MCF 10A (cell line): Measurements from ENCODE around the gene CFAP100. TPM values are rescaled to one million over a fixed set of nuclear protein-coding genes. Genes with fewer than 3 reads are reported as not detected.

Experiments used
- BruUV-seq: library from RNA; stranded (reverse); fragments of 400-500 nt; replicated peaks from 2 replicates; lab custom pipeline; 2021; lab: Mats Ljungman, UMichigan
- CTCF ChIA-PET: fragments of 300-600 bp; sonication (Branson Sonifier 250); formaldehyde crosslinking; extraction: SDS; loops from one replicate; lab custom pipeline; 2021; ENCODE audit warnings: antibody characterized with exemption, inconsistent platforms; lab: Yijun Ruan, JAX
- POLR2A ChIA-PET: fragments of 300-600, 350-650 bp; sonication (Branson Sonifier 250); formaldehyde crosslinking; extraction: SDS; loops from one replicate; lab custom pipeline; 2020; ENCODE audit warnings: antibody characterized with exemption, inconsistent platforms; lab: Yijun Ruan, JAX
- DNase-seq: peaks from one replicate; pipeline ENCODE4 v3.0.0-alpha.2; 2018; ENCODE audit not compliant: unreplicated experiment
- H3K27ac Mint-ChIP-seq: one replicate; pipeline ENCODE4 v1.8.0; 2022; ENCODE audit warnings: mild to moderate bottlenecking, low read depth, mixed read lengths; ENCODE audit not compliant: unreplicated experiment
- H3K27me3 Mint-ChIP-seq: one replicate; pipeline ENCODE4 v1.8.0; 2022; ENCODE audit warnings: mixed read lengths; ENCODE audit not compliant: insufficient read depth, unreplicated experiment
- H3K36me3 Mint-ChIP-seq: one replicate; pipeline ENCODE4 v1.8.0; 2022; ENCODE audit warnings: mild to moderate bottlenecking, moderate library complexity, mixed read lengths; ENCODE audit not compliant: insufficient read depth, unreplicated experiment
- H3K4me1 Mint-ChIP-seq: one replicate; pipeline ENCODE4 v1.8.0; 2022; ENCODE audit warnings: mixed read lengths; ENCODE audit not compliant: insufficient read depth, unreplicated experiment
- H3K4me3 Mint-ChIP-seq: one replicate; pipeline ENCODE4 v1.8.0; 2022; ENCODE audit warnings: mild to moderate bottlenecking, moderate library complexity, mixed read lengths; ENCODE audit not compliant: unreplicated experiment
- H3K9me3 Mint-ChIP-seq: one replicate; pipeline ENCODE4 v1.8.0; 2022; ENCODE audit warnings: mixed read lengths; ENCODE audit not compliant: unreplicated experiment
- intact Hi-C: fragments of 100-400 bp; cut with micrococcal nuclease; formaldehyde crosslinking; loops from 2 replicates; pipeline ENCODE4 v1.14.1; 2022
- total RNA-seq: library from RNA; stranded (reverse); gene quantifications from 2 replicates; pipeline ENCODE4 v1.2.3, GENCODE V29; 2022
- TF ChIP-seq, protein P1 (sequence below): fragments of 200-600 bp; IDR thresholded peaks from one replicate; pipeline ENCODE4 v1.8.0; 2022; ENCODE audit warnings: antibody characterized with exemption, mild to moderate bottlenecking; ENCODE audit not compliant: unreplicated experiment

The CFAP100 gene
- total RNA-seq, 1 experiment from 2014 or later: not detected

DNA sequence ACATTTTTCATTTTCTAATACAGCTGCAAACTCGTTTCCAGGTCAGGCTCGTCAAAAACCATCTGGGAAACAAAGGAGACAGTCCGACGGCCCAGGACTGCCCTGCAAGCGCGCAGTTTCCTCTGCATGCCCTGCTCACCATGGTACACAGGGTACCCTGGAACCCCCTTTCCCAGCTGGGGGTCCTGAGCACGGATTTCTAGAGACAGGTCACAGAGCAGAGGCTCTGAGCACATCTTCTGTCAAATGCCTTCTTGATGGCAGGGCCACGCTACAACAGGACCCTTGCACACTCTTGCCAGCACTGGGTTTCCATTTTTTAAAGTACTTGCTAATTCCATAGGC lies 72.9 kb downstream of the CFAP100 start:
- Mint-ChIP-seq H3K9me3 (no peaks in the 10 kb centered on the region), H3K4me1 (peaks cover 14% of the 10 kb centered on the region), H3K27me3 (no peaks in the 10 kb centered on the region), H3K4me3 (no peak overlapping the region), H3K36me3 (peaks cover 77% of the 10 kb centered on the region), H3K27ac (no peak overlapping the region)
- DNase-seq: no peak
- ChIA-PET POLR2A (no interaction called here), CTCF (no interaction called here)
- TF ChIP-seq, protein P1, sequence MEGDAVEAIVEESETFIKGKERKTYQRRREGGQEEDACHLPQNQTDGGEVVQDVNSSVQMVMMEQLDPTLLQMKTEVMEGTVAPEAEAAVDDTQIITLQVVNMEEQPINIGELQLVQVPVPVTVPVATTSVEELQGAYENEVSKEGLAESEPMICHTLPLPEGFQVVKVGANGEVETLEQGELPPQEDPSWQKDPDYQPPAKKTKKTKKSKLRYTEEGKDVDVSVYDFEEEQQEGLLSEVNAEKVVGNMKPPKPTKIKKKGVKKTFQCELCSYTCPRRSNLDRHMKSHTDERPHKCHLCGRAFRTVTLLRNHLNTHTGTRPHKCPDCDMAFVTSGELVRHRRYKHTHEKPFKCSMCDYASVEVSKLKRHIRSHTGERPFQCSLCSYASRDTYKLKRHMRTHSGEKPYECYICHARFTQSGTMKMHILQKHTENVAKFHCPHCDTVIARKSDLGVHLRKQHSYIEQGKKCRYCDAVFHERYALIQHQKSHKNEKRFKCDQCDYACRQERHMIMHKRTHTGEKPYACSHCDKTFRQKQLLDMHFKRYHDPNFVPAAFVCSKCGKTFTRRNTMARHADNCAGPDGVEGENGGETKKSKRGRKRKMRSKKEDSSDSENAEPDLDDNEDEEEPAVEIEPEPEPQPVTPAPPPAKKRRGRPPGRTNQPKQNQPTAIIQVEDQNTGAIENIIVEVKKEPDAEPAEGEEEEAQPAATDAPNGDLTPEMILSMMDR: no peak
- no TSS peak for BruUV-seq
- intact Hi-C loops: no loop called here

DNA sequence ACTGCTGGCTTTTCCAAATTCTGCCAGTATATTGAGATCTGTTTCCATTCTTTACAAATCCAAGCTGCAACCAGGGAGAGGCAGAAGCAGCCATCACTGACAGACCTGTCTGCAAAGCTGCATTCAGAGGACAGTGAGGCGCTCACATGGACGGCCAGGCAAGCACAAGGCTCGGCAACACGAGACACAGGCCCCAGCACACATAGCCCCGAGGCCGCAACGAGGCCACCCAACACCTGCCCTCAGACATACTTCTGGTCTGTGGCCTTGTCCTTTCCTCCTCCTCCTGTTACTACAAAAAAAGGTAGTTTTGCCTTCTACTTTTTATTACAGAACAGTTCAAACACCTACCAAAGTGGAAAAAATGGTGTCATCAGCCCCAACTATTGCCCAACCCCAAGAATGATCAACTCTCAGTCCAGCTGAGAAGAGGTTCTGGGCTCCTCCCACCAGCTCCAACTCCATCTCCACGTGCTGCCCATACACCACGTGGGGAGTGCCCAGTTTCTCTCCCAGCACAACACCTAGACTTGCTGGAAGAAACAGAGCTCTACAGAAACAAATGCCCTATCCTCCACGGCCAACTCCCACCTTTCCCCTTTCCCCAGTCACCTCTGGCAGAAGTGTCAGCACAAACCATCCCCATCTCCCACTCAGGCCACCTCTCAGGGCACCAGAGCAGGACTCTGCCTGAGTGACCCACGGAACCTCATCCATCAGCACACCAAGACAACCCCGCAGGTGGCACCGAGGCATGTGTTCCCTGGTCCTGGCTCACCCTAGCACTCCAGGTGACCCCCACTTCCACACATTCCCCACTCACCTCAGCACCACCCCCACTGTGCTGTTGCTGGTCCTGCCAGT lies 73.6 kb downstream of the CFAP100 start:
- TF ChIP-seq, protein P1: no peak
- intact Hi-C loops: no loop called here
- BruUV-seq: no TSS peak
- peak; percentile 20 for DNase-seq
- POLR2A ChIA-PET: no interaction called here
- Mint-ChIP-seq H3K27me3 (no peaks in the 10 kb centered on the region), H3K36me3 (peaks cover 70% of the 10 kb centered on the region), H3K4me3 (no peak overlapping the region), H3K27ac (no peak overlapping the region), H3K4me1 (peaks cover 20% of the 10 kb centered on the region), H3K9me3 (no peaks in the 10 kb centered on the region)
- CTCF ChIA-PET: no interaction called here

DNA sequence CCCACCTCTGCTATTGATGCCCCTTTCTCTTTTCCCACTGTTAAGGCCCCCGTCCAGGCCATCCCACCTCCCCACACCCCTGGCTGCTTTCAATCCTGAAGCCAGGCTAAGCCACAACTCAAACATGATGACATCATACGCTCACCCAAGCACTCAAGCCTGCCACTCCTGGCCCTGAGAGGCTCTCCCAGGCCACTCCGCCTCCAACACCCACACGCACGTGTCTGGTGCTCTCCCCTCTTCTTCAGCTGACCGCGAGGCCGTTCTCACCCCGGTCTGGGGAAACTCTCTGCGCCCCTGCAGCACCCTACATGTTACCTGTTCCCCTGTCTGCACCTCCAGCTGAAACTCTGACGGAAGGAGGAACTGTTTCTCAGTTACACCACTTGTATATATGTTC lies 74.8 kb downstream of the CFAP100 start:
- POLR2A ChIA-PET: no interaction called here
- CTCF ChIA-PET: no interaction called here
- H3K4me3 Mint-ChIP-seq: no peak overlapping the region
- intact Hi-C loops: no loop called here
- H3K36me3 Mint-ChIP-seq: peaks cover 64% of the 10 kb centered on the region
- H3K27ac Mint-ChIP-seq: peak overlapping the region; percentile 53
- TF ChIP-seq, protein P1: no peak
- H3K4me1 Mint-ChIP-seq: peaks cover 28% of the 10 kb centered on the region
- DNase-seq: no peak
- H3K9me3 Mint-ChIP-seq: no peaks in the 10 kb centered on the region
- no peaks in the 10 kb centered on the region for H3K27me3 Mint-ChIP-seq
- BruUV-seq: no TSS peak

DNA sequence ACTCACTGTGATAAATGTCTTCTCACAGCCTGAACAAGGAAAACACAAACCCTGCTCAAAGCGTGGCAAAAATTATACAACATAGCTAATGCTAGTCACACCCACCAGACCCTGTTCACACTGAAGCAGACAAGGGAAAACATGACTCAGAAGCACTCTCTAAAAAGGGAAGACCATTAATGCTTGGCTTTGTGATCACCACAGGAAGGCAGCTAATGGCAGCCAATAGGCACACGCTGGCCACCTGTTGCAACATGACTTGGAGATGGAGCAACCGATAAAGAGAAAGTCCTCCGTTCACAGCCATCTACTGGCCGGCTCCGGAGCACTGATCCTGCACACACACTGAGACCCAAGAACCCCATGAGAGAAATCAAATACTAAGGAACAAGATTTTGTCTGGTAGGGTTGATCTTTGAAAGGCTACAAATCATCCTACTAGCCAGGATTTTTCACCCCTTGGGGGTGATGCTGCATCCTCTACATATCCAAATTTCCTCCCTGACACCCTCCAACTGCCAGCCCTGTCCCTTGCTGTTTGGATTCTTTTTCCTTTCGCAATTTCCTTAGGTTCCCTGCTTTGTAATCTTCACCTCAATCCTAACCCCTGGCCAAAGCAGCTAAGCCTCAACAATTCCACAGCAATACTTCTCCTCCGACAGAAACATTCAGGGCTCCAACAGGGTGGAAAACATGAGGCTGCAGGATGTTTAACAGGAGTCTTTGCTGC lies 77.7 kb downstream of the CFAP100 start:
- BruUV-seq: TSS peak; percentile 67
- intact Hi-C loops: loop anchor here (1.0 to 10.0 kb wide), 2 partner anchors 228 to 338 kb away; no protein-coding TSS in a partner anchor
- POLR2A ChIA-PET: interaction anchor here (0.6 to 1.5 kb wide), 11 partner anchors 10 to 1638 kb away, joined by 3 to 4 read pairs (median 3); no protein-coding TSS in a partner anchor

More for the DNA sequence above, 77.7 kb downstream of the CFAP100 start:
- H3K9me3 Mint-ChIP-seq: no peaks in the 10 kb centered on the region
- peak overlapping the region; percentile 82 for H3K4me3 Mint-ChIP-seq
- CTCF ChIA-PET: interaction anchor here (0.7 to 1.8 kb wide), 8 partner anchors 19 to 1074 kb away, joined by 3 to 5 read pairs (median 3); no protein-coding TSS in a partner anchor
- H3K36me3 Mint-ChIP-seq: peaks cover 51% of the 10 kb centered on the region
- TF ChIP-seq, protein P1: no peak
- DNase-seq: peak; percentile 98
- H3K4me1 Mint-ChIP-seq: peaks cover 38% of the 10 kb centered on the region
- H3K27me3 Mint-ChIP-seq: no peaks in the 10 kb centered on the region
- peak overlapping the region; percentile 4 for H3K27ac Mint-ChIP-seq
